ENCODE data around the gene CCR1.

CCR1 gene

GRCh38 chr3:46221391-46221790 lies 13.3 kb upstream of the CCR1 start:
- Histone ChIP-seq H3K79me2 (ENCODE audit: control insufficient read depth, low read length) (no peaks in the 10 kb centered on the region), H3K4me3 (ENCODE audit: low read length) (no peak overlapping the region), H3K27ac (ENCODE audit: low read depth, low read length) (no peak overlapping the region), H3K4me1 (ENCODE audit: control insufficient read depth, low read length) (no peaks in the 10 kb centered on the region), H3F3A (ENCODE audit: control insufficient read depth, insufficient read depth) (no peaks in the 10 kb centered on the region), H3K36me3 (ENCODE audit: control insufficient read depth, low read length) (no peaks in the 10 kb centered on the region), H3K27me3 (ENCODE audit: control insufficient read depth, low read length) (peaks cover 14% of the 10 kb centered on the region; the same call in 1 of the 2 replicates), H4K20me1 (ENCODE audit: control insufficient read depth, insufficient read depth, low read depth, low read length) (no peaks in the 10 kb centered on the region), H3K9me2 (replicated peaks; ENCODE audit: control insufficient read depth, low read length) (no peaks in the 10 kb centered on the region), H3K9me3 (ENCODE audit: control insufficient read depth, insufficient read depth, low read length) (no peaks in the 10 kb centered on the region), H3K4me2 (ENCODE audit: low read length) (no peak overlapping the region)
- TF ChIP-seq CTCF (IDR thresholded peaks at IDR 0.05; ENCODE audit: low read depth, low read length, poor library complexity, severe bottlenecking): no peak
- no peak for TF ChIP-seq EZH2phosphoT487 (IDR thresholded peaks at IDR 0.05; ENCODE audit: borderline replicate concordance, low read length)

GRCh38 chr3:46218196-46218709 lies 10.1 kb upstream of the CCR1 start:
- Histone ChIP-seq H3K9me2 (replicated peaks; ENCODE audit: control insufficient read depth, low read length) (no peaks in the 10 kb centered on the region), H3F3A (ENCODE audit: control insufficient read depth, insufficient read depth) (no peaks in the 10 kb centered on the region), H3K4me1 (ENCODE audit: control insufficient read depth, low read length) (no peaks in the 10 kb centered on the region), H3K4me2 (ENCODE audit: low read length) (no peak overlapping the region), H3K79me2 (ENCODE audit: control insufficient read depth, low read length) (no peaks in the 10 kb centered on the region), H3K27me3 (ENCODE audit: control insufficient read depth, low read length) (peaks cover 21% of the 10 kb centered on the region; the same call in 1 of the 2 replicates), H4K20me1 (ENCODE audit: control insufficient read depth, insufficient read depth, low read depth, low read length) (no peaks in the 10 kb centered on the region), H3K27ac (ENCODE audit: low read depth, low read length) (no peak overlapping the region), H3K36me3 (ENCODE audit: control insufficient read depth, low read length) (no peaks in the 10 kb centered on the region), H3K4me3 (ENCODE audit: low read length) (no peak overlapping the region), H3K9me3 (ENCODE audit: control insufficient read depth, insufficient read depth, low read length) (no peaks in the 10 kb centered on the region)
- TF ChIP-seq EZH2phosphoT487 (IDR thresholded peaks at IDR 0.05; ENCODE audit: borderline replicate concordance, low read length) (no peak), CTCF (IDR thresholded peaks at IDR 0.05; ENCODE audit: low read depth, low read length, poor library complexity, severe bottlenecking) (no peak)

- H3F3A ChIP-seq (ENCODE audit: control insufficient read depth, insufficient read depth): no peaks in the 10 kb centered on the region
- no peak overlapping the region for H3K4me2 ChIP-seq (ENCODE audit: low read length)
- no peak overlapping the region for H3K4me3 ChIP-seq (ENCODE audit: low read length)
- H3K36me3 ChIP-seq (ENCODE audit: control insufficient read depth, low read length): no peaks in the 10 kb centered on the region
- H3K27me3 ChIP-seq (ENCODE audit: control insufficient read depth, low read length): peaks cover 15% of the 10 kb centered on the region; the same call in 1 of the 2 replicates
- no peaks in the 10 kb centered on the region for H3K9me3 ChIP-seq (ENCODE audit: control insufficient read depth, insufficient read depth, low read length)
- H3K27ac ChIP-seq (ENCODE audit: low read depth, low read length): no peak overlapping the region
- H4K20me1 ChIP-seq (ENCODE audit: control insufficient read depth, insufficient read depth, low read depth, low read length): no peaks in the 10 kb centered on the region
- no peaks in the 10 kb centered on the region for H3K4me1 ChIP-seq (ENCODE audit: control insufficient read depth, low read length)
- no peaks in the 10 kb centered on the region for H3K79me2 ChIP-seq (ENCODE audit: control insufficient read depth, low read length)
- no peak for TF ChIP-seq CTCF (IDR thresholded peaks at IDR 0.05; ENCODE audit: low read depth, low read length, poor library complexity, severe bottlenecking)
- no peaks in the 10 kb centered on the region for H3K9me2 ChIP-seq (replicated peaks; ENCODE audit: control insufficient read depth, low read length)
These were observed 7.8 kb upstream of the CCR1 start for GRCh38 chr3:46215810-46216414.
